HAP-1 (cell line): ENCODE data around the gene STK4.
"Not testable (repeated sequence)": the region's sequence is repeated elsewhere in the genome, so short reads cannot be mapped to it uniquely, and the experiment has no call there.

Source experiments
- DNase-seq, 2 experiments: peaks; one replicate each; pipeline ENCODE4 v3.0.0-alpha.2; 2016 to 2020; ENCODE audit warnings: low spot score in 2 of 2
- H3K27me3 ChIP-seq: fragments of 250-450 bp; sonication (Bioruptor Pico); 2 replicates; pipeline ENCODE4 v1.5.1; 2020; ENCODE audit warnings: low read depth, mild to moderate bottlenecking, moderate library complexity
- H3K36me3 ChIP-seq: fragments of 250-450 bp; sonication (Bioruptor Pico); replicated peaks from 2 replicates; pipeline ENCODE4 v1.5.1; 2020; ENCODE audit warnings: mild to moderate bottlenecking
- H3K4me1 ChIP-seq: fragments of 250-450 bp; sonication (Bioruptor Pico); 2 replicates; pipeline ENCODE4 v1.5.1; 2020; ENCODE audit warnings: mild to moderate bottlenecking
- H3K4me3 ChIP-seq: fragments of 250-450 bp; sonication (Bioruptor Pico); 2 replicates; pipeline ENCODE4 v1.5.1; 2020; ENCODE audit warnings: mild to moderate bottlenecking, moderate library complexity
- H3K9me3 ChIP-seq: fragments of 250-450 bp; sonication (Bioruptor Pico); 2 replicates; pipeline ENCODE4 v1.5.1; 2020; ENCODE audit warnings: mild to moderate bottlenecking, moderate library complexity
- in situ Hi-C: fragments of 300-500 bp; cut with MboI; formaldehyde crosslinking; loops from 3 replicates; pipeline ENCODE4 v1.14.3; 2020; ENCODE audit warnings: low sequenced_read_pairs, inconsistent platforms, mixed read lengths

STK4 gene

DNA sequence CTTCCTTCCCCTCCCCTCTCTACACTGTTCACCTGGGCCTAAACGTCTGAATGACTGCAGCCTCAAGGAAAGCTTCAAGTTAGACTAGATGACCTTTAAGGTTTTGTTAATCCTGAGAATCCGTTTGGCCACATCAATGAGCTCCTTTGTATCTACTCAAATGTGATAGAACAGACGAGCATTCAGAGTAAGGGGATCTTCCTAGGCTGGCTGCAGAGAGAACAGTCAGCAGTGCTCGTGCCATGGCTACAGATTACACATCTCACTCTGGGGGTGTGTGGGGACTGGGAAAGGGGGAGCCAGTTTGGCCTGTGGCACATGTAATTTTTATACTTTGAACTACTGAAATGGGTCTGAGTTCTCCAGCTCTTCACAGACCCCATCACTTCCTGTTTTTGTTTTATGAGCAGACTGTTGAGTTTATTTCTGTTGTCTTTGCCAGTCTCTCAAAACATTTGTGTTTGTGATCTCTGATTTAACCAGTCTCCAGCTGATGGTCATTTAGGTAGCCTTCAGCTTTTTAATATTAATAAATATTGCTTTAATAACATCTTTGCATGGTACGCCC lies 83.7 kb downstream of the STK4 start:
- DNase-seq, result no peak
- in situ Hi-C loops, result loop anchor here (25.0 kb wide), 1 partner anchor 237 kb away; no protein-coding TSS in a partner anchor
- Histone ChIP-seq H3K4me3 (no peak overlapping the region), H3K36me3 (peaks cover 4% of the 10 kb centered on the region; the same call in 1 of the 2 replicates), H3K27me3 (no peaks in the 10 kb centered on the region), H3K4me1 (peaks cover 7% of the 10 kb centered on the region), H3K9me3 (no peaks in the 10 kb centered on the region)

GRCh38 chr20:45051204-45052060 lies 85.1 kb downstream of the STK4 start:
- H3K36me3 ChIP-seq, result peaks cover 4% of the 10 kb centered on the region; the same call in 1 of the 2 replicates
- H3K4me3 ChIP-seq, result no peak overlapping the region
- no peaks in the 10 kb centered on the region for H3K27me3 ChIP-seq
- peaks cover 7% of the 10 kb centered on the region for H3K4me1 ChIP-seq
- DNase-seq, result peak in 1 of 2 experiments; percentile 30
- in situ Hi-C loops, result no loop called here
- no peaks in the 10 kb centered on the region for H3K9me3 ChIP-seq

GRCh38 chr20:45052698-45053429 lies 86.6 kb downstream of the STK4 start:
- Histone ChIP-seq H3K36me3 (peaks cover 13% of the 10 kb centered on the region), H3K4me1 (peaks cover 7% of the 10 kb centered on the region), H3K9me3 (no peaks in the 10 kb centered on the region), H3K27me3 (no peaks in the 10 kb centered on the region), H3K4me3 (no peak overlapping the region)
- in situ Hi-C loops, result no loop called here
- no peak for DNase-seq

GRCh38 chr20:45053430-45054351 lies 87.4 kb downstream of the STK4 start:
- Histone ChIP-seq H3K9me3 (no peaks in the 10 kb centered on the region), H3K4me3 (no peak overlapping the region), H3K27me3 (no peaks in the 10 kb centered on the region), H3K4me1 (peaks cover 7% of the 10 kb centered on the region), H3K36me3 (peaks cover 13% of the 10 kb centered on the region)
- in situ Hi-C loops, result no loop called here
- DNase-seq, result no peak

GRCh38 chr20:45055056-45055455 lies 88.7 kb downstream of the STK4 start:
- Histone ChIP-seq H3K4me1 (peaks cover 7% of the 10 kb centered on the region), H3K4me3 (no peak overlapping the region), H3K27me3 (no peaks in the 10 kb centered on the region), H3K36me3 (peaks cover 13% of the 10 kb centered on the region), H3K9me3 (no peaks in the 10 kb centered on the region)
- in situ Hi-C loops, result no loop called here
- no peak for DNase-seq

- Histone ChIP-seq H3K4me3 (no peak overlapping the region), H3K4me1 (peaks cover under 1% of the 10 kb centered on the region), H3K36me3 (peaks cover 13% of the 10 kb centered on the region), H3K27me3 (no peaks in the 10 kb centered on the region), H3K9me3 (no peaks in the 10 kb centered on the region)
- no peak for DNase-seq
- in situ Hi-C loops, result no loop called here
These were observed 90.3 kb downstream of the STK4 start for GRCh38 chr20:45056473-45057173.

DNA sequence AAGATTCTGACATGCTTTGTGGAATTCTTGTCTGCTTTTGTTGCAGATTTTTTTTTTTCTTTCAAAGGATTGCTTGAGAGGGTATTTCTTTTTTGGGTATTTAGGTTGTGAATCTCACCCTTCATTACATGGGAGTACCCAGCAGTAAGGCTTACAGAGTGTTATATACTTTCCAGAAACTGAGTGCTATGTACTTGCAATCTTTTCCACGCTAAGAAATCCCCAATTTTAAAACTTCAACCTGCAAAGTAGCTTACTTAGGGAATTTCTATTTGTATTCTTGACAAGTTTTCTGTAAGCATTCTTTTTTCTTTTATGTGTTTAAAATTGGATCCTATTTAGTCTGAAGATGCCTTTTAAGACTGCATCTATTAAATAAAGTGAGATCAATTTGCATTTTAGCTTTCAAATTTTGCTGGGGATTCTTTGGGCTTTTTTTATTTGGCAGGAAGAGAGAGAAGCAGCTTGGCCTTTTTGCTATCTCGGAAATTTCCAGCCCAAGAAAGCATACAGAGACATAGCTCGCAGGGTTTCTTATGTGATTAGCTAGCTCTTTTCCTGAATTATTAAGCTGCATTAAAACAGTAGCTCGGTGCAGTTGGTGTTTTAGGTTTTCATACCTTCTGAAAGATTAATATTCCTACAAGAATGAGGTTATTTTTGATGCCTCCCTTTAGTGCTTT lies 92.0 kb downstream of the STK4 start:
- H3K36me3 ChIP-seq, result peaks cover 13% of the 10 kb centered on the region; the same call in 1 of the 2 replicates
- H3K4me1 ChIP-seq, result no peaks in the 10 kb centered on the region; the same call in 1 of the 2 replicates
- in situ Hi-C loops, result no loop called here
- H3K9me3 ChIP-seq, result no peaks in the 10 kb centered on the region
- no peaks in the 10 kb centered on the region for H3K27me3 ChIP-seq
- H3K4me3 ChIP-seq, result no peak overlapping the region
- DNase-seq, result no peak

DNA sequence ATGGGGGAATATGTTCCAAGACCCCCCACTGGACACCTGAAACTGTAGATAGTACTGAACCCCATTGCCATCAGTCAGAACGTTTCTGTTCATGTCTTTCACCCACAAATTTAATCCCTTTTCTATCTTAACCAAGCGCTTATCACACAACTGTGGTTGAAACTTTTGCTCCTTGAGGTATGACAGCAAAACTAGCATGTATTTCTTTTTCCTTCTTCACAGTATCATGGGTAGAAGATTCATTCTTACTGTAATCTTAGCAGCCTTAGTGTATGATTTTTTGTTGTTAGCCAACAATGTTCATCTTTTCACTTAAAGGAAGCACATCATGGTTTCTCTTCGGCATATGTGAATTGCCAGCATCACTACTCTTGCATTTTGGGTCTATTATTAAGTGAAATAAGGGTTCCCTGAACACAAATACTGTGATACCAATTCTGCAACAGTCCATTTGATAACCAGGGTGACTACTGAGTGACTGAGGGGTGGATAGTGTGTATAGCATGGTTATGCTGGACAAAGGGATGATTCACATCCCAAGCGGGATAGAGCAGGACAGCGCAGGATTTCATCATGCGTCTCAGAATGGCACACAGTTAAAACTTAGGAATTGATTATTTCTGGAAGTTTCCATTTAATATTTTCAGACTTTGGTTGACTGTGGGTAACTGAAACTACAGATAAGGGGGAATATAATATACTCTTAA lies 92.9 kb downstream of the STK4 start:
- Histone ChIP-seq H3K36me3 (peaks cover 9% of the 10 kb centered on the region; the same call in 1 of the 2 replicates), H3K4me1 (no peaks in the 10 kb centered on the region; the same call in 1 of the 2 replicates), H3K4me3 (no peak overlapping the region), H3K9me3 (no peaks in the 10 kb centered on the region), H3K27me3 (no peaks in the 10 kb centered on the region)
- DNase-seq, result no peak
- in situ Hi-C loops, result no loop called here

DNA sequence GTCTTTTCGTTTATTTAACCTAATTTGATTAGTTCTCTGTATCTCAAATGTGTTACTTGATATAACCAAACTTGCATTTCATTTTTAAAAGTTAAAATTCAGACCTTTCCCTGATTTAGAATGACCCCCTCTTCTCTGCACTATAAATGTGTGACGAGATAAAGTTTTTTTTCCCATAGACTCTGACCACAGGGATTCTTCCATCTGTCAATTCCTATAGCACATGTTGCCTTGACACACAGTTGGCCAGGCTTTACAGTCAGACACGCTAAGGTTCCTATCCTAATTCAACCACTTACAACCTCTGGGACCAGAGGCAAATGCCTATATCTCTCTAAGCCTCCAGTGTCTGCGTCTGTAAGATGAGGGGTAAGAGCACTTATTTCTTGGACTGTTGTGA lies 94.0 kb downstream of the STK4 start:
- in situ Hi-C loops, result no loop called here
- DNase-seq, result no peak
- Histone ChIP-seq H3K9me3 (no peaks in the 10 kb centered on the region), H3K27me3 (no peaks in the 10 kb centered on the region), H3K4me3 (no peak overlapping the region), H3K4me1 (no peaks in the 10 kb centered on the region; the same call in 1 of the 2 replicates), H3K36me3 (peaks cover 9% of the 10 kb centered on the region; the same call in 1 of the 2 replicates)

GRCh38 chr20:45061244-45061643 lies 94.9 kb downstream of the STK4 start:
- no peak for DNase-seq
- Histone ChIP-seq H3K4me1 (no peaks in the 10 kb centered on the region; the same call in 1 of the 2 replicates), H3K36me3 (peaks cover 9% of the 10 kb centered on the region; the same call in 1 of the 2 replicates), H3K9me3 (no peaks in the 10 kb centered on the region), H3K27me3 (no peaks in the 10 kb centered on the region), H3K4me3 (no peak overlapping the region)
- in situ Hi-C loops, result no loop called here

GRCh38 chr20:45063107-45063506 lies 96.8 kb downstream of the STK4 start:
- H3K4me3 ChIP-seq, H3K27me3 ChIP-seq, H3K9me3 ChIP-seq, H3K36me3 ChIP-seq, H3K4me1 ChIP-seq, DNase-seq, in situ Hi-C loops: not testable (repeated sequence)

DNA sequence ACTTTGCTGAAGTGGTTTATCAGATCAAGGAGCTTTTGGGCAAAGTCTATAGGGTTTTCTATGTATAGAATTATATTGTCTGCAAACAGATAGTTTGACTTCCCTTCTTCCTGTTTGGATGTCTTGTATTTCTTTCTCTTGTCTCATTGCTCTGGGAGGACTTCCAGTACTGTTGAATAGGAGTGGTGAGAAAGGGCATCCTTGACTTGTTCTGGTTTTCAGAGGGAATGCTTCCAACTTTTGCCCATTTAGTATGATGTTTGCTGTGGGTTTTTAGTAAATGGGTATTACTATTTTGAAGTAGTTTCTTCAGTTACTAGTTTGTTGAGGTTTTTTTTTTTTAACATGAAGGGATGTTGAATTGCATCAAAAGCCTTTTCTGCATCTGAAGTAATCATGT lies 98.5 kb downstream of the STK4 start:
- in situ Hi-C loops, result no loop called here
- Histone ChIP-seq H3K4me3 (no peak overlapping the region), H3K4me1 (no peaks in the 10 kb centered on the region; the same call in 1 of the 2 replicates), H3K27me3 (no peaks in the 10 kb centered on the region), H3K36me3 (no peaks in the 10 kb centered on the region), H3K9me3 (no peaks in the 10 kb centered on the region)
- no peak for DNase-seq
